ENCODE data around the gene S100Z.
A peak's percentile ranks its signal among the peaks of the same experiment; 100 is the strongest.
"Not testable (repeated sequence)": the region's sequence is repeated elsewhere in the genome, so short reads cannot be mapped to it uniquely, and the experiment has no call there.

Gene S100Z

DNA sequence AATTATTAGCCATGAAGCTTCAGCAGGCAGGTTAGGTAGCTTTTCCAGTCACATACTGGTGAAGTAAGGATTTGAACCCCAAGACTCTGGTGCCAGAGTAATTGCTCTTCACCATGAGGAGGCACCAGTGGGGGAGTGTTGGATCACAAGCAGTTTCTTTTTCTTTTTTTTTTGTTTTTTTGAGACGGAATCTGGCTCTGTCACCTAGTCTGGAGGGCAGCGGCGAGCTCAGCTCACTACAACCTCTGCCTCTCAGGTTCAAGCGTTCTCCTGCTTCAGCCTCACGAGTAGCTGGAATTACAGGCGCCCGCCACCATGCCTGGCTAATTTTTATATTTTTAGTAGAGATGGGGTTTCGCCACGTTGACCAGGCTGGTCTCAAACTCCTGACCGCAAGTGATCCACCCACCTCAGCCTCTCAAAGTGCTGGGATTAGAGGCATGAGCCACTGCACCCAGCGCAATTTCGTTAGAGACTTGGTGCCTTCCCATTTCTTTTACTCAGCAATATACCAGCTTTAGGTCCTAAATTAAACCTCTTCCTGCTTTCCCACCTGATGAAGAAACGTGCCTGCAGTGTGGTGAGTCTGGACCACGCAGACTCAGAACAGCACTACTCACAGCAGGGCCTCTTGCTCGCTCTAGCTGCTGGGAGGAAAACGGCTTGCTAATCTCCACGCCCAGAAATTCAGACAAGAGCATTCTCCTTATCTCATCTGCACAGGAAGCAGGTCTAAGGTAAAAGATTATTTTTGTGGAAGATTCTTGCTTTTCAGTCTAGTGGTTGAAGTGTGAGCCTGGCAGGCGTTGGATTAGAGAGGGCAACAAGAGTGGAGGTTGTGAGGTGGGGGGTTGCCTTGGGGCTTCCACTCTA, at the start of gene S100Z:
S100Z (plus strand) TSS at position 596 of the 873 bp plus-strand sequence. CDS start 25,346 bp downstream, outside the sequence.
- DNase-seq (ENCODE audit: low read depth in 2 of 2): no peak

DNA sequence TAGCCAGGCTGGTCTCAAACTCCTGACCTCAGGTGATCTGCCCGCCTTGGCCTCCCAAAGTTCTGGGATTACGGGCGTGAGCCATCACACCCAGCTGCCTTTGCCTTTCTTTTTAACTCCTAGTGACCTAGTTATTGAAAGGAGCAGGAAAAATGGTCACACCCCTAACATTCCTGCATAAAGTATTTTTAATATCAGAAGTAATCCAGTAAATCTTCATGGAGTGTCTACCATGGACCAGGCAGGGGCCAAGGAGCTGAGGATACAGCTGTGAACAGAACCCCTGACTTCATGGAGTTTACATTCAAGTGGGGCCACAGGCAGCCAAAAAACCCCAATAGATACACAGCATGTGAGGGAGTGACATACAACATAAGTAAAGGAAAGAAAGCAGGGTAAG, 49.2 kb upstream of the S100Z start:
- no peak for DNase-seq (ENCODE audit: low read depth in 2 of 2)

DNA sequence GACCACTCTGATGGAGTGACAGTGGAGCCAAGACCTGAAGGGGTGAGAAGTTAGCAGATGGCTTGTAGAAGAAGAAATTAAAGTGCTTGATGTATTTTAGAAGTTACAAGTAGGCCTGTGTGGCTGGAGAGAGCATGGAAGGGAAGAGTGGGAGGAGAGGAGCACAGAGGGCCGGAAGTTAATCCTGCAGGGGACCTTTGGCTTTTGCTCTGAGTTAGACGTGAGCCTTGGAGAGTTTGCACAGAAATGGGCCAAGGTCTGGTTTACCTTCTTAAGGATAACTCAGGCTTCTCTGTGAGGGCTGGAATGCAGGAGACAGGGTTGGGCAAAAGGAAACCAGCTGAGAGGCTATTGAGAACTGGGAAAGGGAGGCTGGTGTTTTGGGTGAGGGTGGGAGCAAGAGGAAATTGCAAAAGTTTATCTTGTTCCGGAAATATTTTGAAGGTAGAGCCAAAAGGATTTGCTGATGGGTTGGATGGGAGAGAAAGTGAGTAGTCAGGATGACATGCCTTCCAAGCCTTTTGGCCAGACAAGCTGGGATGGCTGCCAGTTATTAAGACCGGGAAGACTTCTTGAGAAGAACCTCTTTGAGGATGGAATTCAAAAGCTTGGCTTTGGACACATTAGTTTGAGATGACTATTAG, 48.5 kb upstream of the S100Z start:
- DNase-seq (ENCODE audit: low read depth in 2 of 2): no peak

DNA sequence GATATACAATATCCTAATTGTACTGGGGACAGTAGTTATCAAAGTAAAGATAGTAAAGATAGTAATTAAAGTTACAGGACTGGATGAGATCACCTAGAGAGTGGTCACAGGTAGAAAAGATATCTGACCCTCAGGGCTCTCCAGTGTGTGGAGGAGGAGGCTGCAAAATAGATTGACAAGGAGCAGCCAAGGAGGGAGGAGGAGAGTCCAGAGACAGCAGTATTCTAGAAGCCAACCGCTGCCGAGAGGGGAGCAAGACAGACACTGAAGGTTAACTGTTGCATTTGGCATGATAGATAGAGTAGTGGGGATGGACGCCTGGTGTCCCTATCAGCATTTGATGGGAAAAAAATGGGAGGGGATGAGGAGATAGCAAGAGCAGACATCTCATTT, 48.0 kb upstream of the S100Z start:
- DNase-seq (ENCODE audit: low read depth in 2 of 2): no peak

DNA sequence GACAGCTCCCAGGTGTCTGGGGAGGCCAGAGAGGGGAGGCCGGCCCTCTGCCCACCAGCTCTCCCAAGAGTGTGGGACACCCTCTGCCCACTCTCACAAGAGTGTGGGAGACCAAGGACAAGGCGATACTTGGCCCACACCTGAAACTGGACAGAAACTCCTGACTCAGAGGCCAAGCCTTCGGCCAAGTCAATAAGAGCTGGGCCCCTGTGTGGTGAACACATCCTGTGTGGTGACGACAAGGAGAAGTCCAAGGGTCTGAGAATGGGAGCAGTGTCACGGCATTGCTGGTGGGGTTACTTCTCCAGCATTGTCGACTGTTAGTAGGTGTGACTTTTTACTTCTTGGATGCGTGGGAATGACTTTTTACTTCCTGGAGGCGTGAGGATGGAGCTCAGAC, 45.5 kb upstream of the S100Z start:
- no peak for DNase-seq (ENCODE audit: low read depth in 2 of 2)

DNA sequence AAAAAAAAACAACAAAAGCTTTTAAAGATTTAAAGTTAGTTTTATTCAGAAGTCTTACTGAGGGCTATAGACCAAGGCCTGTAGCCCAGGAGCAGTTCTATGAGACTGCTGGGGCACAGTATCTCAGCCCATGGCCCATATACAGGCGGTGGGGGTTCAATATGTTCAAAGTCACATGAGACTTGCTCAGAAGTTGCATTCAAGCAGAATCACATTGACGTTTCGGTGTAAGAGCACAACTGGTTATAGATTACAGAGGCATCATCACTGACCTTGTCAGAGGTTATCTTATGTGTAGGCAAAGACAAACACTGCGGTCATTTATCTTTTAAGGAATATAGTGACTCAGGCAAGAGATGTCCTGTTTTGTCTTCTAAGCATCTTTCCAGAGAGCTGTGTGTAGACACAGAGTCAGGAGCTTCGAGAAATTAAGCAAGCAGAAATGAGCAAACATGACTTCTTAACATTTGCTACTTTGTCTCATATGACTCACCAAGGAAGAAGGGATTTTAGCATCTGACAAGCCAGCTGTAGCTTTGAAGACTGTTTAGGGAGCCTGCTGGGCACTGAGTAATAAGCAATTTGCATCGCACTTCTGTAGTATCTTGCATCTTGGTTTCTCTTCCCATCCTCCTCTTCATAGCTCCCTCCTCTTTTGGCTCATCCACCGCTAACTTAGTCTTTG, 43.9 kb upstream of the S100Z start:
- no peak for DNase-seq (ENCODE audit: low read depth in 2 of 2)

DNA sequence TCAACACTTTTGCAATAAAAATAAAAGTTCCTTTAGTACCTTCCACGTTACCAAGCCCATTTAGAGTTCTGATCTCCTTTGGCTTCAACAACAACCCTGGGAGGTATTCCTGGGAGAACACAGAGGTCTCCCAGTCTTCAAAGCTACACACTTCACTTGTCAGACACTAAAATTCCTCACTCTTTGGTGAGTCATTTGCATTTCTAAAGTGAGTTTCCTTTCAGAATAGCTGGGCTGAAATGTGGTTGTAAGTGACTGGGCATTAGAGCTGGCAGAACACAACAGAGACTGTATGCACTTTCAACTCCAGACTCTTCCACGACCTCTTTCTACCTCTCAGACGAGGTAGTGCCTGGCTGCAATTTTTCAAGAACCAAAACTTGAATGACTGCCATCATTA, 42.5 kb upstream of the S100Z start:
- DNase-seq (ENCODE audit: low read depth in 2 of 2): no peak

DNA sequence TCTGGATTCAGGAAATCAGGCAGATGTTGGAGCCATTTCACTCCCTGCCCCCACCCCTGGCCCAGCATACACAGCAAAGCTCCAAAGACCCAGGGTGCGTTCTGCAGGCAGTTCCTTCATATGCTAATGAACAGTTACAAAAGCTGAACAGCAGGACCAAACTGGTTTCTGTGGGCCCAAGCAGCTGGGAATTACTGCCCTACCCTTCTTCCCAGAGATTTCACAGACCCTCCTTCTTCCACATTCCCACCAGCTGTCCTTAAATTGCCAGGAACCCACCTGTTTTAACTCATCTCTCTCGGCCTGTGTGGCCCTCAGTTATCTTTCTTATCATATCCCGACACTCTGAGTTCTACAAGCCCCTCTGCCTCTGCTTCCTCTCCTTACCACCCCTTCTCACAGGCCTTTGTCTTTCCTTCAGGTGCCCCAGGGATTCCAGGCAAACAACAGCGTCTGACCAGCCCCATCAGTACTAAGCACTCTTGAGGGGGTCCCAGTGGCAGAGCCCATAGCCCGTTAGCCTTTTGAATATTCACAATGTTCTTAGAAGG, 41.6 kb upstream of the S100Z start:
- DNase-seq (ENCODE audit: low read depth in 2 of 2): no peak

DNA sequence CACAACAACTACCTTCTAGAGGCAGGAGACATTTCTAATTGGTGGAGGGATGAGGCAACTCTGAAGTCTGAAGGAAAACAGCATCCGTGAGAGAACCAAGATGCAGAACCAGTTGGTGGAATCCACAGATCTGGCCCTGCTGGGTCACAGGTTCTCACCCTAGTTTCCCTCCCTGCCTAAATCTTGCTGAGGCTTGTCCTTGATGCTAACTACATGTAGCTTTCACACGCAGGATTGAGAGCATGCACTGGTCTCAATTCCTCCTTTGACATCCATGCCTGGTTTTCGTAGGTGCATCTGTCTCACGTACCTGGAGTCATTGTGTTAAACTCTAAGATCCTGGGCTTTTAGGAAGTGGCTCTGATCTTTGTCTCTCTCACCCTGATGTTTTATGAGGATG, 40.7 kb upstream of the S100Z start:
- DNase-seq (ENCODE audit: low read depth in 2 of 2): no peak

DNA sequence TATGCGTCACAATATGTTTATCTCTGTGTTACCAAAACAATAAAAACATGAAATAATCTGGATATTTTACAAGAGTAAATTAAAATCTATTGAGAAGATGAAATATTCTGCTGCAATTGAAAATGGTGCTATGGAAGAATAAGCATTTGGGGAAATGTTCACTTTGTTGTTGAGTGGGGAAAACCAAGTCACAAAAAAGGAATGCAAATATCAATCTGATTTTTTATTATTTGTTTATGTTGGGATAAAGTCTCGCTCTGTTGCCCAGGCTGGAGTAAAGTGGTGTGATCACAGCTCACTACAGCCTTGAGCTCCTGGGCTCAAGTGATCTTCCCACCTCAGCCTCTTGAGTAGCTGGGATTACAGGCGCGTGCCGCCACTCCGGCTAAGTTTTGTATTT, 39.6 kb upstream of the S100Z start:
- DNase-seq (ENCODE audit: low read depth in 2 of 2): no peak

DNA sequence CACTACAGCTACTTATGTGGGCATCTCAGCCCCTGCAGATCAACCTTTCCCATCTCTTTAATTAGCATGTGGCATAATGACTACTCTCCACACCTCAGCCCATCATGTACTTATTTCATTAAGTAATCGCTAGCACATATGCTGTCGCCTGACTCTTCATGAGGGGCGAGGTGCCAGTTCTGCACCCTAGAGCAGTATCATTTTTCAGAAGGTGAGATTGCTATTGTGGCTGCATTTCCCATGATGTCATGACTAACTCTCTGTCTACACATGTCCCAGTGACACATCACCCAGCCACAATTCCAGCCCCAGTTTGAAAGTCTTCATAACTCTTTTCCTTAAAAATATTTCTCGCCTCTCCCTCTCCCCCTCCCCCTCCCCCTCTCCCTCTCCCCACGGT, 38.6 kb upstream of the S100Z start:
- no peak for DNase-seq (ENCODE audit: low read depth in 2 of 2)

DNA sequence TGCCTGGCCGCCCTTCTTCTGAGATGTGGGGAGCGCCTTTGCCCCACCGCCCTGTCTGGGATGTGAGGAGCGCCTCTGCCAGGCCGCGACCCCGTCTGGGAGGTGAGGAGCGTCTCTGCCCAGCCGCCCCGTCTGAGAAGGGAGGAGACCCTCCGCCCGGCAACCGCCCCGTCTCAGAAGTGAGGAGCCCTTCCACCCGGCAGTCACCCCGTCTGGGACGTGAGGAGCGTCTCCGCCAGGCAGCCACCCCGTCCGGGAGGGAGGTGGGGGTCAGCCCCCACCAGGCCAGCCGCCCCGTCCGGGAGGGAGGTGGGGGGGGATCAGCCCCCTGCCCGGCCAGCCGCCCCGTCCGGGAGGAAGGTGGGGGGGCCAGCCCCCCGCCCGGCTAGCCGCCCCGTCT, 37.6 kb upstream of the S100Z start:
- DNase-seq (ENCODE audit: low read depth in 2 of 2): not testable (repeated sequence)

DNA sequence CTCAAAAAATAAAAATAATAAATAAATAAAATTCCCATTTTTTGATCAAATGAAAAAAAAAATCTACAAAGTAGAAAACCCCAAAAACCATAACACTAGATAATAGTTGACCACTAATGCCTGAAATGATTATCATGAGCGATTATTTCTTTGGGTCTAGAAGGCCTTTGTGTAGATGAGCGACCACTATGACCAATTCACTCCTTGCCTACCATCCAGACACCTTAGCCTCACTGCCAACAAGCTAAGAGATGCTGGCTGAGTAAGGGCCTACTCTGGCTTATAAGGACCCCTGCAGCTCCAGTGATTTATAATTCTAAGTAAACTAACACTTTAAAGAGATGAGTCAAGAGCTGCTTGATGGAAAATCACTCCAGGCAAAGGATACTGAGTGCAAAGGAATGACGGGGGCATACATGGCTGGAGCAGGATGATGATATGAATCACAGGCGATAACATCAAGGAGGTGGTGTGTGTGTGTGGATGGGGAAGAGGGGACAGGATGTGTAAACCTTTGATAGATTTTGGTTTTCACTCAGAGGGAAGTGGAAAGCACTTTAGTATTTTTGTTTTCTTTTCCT, 35.7 kb upstream of the S100Z start:
- DNase-seq (ENCODE audit: low read depth in 2 of 2): no peak

DNA sequence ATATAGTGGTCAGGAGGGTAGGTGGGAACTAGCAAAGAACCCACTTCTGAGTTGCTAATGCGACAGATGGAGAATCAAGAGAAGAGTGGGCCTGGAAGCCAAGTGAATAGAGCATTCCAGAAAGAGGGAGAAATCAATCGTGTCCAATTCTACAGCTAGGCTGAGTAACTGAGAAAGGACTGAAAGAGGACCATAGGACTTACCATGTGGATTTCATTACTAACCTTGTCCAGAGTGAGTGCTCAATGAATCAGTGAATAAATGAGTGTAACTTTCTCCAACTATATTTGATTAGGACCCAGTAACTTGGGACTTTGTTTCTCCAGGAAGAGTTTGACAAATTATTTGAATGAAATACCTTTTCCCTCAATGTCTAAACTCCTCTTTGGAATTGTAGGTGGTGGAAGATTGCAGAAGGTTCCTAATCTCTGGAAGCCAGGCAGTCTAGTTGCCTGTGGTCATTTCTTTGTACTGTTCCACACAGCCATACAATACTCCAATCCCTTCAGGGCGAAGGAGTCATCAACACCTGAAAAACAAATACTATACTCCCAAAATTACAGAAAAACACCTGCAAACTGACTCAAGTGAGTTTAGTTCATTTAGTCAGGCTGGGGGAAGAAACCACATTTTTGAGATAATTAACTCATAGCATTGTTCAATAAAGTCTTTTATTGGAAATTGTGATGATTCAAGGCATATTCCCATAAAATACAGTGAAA, 33.5 kb upstream of the S100Z start:
- no peak for DNase-seq (ENCODE audit: low read depth in 2 of 2)

DNA sequence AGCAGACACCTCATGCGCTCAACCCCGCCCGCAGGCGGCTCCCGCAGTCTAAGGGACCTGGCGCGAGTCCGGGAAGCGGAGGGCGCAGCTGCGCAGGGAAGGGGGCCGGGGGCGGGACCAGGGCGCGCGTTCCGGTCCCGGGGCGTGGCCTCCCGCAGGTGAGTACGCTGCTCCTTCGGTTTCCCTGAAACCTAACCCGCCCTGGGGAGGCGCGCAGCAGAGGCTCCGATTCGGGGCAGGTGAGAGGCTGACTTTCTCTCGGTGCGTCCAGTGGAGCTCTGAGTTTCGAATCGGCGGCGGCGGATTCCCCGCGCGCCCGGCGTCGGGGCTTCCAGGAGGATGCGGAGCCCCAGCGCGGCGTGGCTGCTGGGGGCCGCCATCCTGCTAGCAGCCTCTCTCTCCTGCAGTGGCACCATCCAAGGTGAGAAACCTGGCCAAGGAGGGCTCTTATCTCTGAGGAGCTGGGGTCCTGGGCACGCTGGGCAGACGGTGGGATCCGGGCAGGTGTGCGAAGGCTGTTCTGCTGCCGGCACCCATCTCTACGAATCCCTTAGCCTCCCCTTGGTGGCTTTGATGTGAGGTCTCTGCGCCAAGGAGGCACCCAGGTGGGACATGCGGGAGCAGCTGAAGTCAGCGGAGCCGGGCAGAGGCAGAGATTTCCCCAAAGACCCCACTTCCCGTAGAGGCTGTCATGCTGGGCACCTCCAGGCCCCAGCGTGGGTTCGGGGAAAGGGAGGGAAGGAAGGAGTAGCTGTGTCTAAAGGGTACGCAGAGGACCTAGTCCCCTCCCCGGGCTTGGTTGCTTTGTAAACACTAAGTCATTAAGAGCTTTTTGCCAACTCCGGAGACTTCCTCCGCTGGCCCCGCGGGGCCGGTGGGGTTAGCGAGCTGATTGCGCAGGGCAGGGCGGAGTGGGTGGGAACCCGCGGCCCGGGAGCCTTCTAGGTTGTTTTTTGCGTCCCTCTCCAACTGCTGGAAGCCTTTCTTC, 30.7 kb upstream of the S100Z start, which contains the start of gene F2RL1:
F2RL1 (plus strand) TSS at position 187 of the 988 bp plus-strand sequence; CDS start at position 340, 153 bp downstream.
- DNase-seq (ENCODE audit: low read depth in 2 of 2): peak; percentile 18 to 20

DNA sequence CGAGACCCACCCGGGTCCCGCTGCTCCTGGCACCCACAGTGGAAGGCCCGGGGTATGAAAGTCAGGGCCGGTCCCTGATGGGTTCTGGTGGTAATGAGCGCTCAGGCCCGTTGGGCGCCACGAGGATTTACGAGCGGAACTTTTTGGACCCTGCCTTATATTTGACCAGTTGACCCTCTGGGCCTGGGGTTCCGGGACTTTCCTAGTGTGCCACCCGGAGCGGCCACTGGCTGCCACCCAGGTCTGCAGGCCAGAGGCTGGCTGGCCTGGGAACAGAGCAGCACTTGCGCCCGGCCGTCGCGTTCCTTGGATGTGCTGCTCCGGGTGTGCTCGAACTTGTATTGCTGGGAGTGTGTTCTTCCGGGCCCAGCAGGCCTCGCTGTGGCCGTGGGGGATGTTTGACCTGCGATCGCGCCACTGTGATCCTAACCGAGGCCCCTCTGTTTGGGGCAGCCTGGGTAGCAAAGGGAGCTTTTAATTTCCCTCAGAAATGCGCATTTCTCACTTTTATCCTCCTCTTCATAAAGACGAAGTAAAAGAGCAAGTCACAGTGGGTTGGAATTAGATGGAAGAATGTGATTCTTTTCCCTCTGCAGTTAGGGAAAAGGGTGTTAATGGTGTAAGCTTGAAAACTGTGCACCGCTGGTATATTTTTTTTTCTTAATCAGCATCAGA, 29.8 kb upstream of the S100Z start:
- no peak for DNase-seq (ENCODE audit: low read depth in 2 of 2)

DNA sequence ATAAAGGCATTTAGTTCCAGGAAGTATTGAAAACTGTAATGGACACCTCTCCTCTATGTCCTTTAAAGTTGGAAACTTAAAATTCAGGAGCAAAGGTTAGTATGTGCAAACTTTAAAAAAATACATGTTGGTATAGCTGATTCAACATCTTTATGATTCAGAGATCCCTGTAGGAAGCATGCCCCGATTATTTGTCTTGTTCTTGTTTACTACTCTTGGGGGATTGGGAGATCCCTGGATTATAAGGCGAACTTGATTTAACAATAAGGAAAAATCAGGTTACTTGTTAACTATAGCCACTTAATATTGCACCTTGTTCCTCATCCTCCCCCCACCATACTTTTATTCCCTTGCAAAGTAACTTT, 29.3 kb upstream of the S100Z start:
- no peak for DNase-seq (ENCODE audit: low read depth in 2 of 2)

DNA sequence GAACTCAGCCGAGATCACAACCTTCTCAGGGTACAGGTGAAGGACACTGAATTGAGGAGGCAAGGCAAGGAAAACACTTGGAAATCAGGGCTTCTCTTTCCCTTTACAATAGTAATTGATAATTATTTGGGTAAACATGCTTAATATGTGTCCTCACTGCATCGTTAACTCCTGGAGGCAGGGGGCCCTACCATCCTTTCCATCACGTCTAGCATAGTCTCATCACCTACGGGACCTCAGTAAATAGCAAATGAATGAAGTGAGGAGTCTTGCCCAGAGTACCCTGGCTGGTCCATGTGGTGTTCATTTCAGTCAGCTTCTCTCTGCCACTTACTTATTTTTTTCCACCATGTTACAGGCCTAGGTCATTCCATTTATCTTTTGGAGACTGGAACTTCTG, 28.7 kb upstream of the S100Z start:
- no peak for DNase-seq (ENCODE audit: low read depth in 2 of 2)

DNA sequence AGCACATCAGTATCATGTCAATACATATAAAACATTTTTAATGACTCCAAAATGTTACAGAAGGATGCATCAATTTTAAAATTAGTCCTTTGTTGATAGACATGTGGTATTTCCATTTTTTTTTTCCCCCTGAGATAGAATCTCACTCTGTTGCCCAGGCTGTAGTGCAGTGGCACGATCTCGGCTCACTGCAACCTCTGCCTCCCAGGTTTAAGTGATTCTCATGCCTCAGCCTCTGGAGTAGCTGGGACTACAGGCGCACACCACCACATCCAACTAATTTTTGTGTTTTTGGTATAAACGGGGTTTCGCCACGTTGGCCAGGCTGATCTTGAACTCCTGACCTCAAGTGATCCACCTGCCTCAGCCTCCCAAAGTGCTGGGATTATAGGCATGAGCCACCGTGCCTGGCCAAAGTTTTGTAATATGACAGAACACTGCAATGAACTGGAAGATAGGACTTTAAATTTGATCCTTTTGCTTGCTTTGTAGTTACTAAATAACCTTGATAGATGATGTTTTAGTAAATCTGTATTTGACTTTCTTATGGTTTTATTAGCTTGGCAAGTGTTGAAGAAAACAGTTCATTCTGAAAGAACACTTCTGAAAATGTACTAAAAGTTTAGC, 27.6 kb upstream of the S100Z start:
- DNase-seq (ENCODE audit: low read depth in 2 of 2): not testable (repeated sequence)
